ELF-1 (cell line): ENCODE results near the gene INVS.
A peak's percentile ranks its signal among the peaks of the same experiment; 100 is the strongest.

Source experiments
- DNase-seq: peaks from one replicate; pipeline ENCODE4 v3.0.0-alpha.2; 2016; ENCODE audit warnings: low read depth, low spot score

Gene INVS

DNA sequence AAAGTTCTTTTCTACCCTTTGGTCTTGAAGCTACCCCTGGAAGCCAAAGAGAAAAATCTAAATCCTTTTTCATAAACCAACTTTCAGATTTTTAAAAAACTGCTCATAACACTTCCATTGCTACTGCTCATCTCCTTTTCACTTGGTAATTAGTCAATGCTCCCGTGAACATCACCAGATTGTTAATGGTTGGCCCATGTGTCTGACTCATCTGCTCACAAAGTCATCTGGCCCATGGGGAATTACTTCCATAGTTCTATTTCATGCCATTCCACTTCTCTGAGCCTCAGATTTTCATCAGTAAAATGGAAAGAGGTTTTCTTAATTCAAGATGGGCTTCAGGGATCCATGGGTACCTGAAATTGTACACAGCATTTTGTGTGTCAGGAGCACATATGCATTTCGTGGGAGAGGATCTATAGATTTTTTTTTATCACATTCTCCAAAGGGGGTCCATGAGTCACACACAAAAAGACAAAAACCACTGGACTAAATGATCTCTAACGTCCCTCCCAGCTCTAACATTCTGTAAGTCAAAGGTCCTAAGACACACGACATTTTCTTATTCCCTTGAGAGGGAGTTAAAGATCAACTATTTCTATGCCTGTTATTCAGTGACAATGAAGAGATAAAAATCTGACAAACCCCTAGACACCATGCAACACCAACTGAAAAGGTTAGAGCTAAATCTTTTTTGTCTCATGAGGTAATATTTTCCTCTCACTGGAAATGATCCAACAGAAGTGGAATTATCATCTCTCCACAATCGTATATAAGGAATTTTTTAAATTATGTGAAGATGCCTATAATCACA is 178.3 kb downstream of the INVS start:
- DNase-seq, result no peak

DNA sequence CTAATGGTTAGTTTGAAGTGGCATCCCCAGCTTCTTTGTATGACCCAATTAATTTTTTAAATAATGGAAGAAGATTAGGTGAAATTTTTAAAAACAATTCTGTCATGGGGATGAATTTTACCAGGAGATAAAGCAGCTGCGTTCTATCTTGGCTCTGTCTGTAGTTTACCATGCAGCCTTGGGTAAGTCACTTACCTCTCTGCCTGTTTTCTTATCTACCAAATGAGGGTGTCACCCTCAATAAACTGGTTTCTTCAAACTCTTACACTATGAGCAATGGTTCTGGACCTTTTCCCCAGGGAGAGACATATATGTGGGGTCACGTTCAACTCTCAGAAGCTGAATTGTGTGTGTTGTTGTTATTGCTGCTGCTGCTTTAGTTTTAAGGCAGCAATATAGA is 182.0 kb downstream of the INVS start:
- DNase-seq, result no peak

DNA sequence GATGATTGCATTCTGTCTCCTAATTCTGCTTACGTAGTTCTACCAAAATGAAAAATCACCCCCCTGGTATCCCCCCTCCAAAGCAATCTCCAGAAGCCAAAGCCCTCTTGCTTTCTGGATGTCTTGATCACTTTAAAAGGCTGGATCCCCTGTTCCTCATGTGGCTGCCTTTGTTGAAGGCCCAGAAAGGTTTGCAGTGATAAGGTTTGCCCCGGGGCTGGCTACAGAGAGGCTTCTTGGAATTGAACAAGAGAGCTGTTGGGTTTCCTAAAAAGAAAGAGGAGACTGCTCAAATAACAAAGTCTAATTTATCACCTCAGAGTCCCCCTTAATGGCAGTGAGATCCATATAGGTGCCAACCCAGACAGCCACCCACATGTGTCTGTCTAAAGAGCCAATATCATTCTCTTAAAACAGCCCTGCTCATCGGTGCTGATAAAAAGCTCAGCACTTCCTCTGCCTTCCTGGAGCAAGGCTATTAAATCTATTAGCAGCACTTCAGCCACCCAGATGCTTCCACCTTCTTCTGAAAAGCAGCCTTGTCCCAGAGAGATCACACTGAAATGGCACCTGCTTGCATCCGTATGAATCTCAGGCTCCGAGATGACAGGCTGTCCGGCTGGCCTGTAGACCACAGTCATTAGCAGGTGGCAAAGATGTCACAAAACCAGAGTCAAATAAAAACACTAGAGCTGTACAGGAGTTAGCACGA is 182.8 kb downstream of the INVS start:
- DNase-seq, result peak; percentile 71

DNA sequence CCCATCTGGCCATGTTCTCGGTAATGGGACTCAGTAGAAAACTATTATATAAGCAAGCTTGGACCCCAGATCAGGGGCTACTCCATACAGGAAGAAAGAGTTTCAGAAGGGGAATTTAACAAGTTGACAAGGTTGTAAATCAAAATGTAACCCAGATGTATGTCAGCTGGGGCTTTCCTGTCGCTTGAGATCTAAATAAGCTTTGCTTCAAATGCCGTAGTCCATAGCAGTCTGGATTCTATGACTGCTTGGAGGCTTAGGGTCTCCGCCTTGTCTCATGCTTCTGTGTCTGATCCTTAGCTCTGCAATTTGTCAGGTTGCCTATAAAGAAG is 183.3 kb downstream of the INVS start:
- DNase-seq, result no peak

GRCh38 chr9:100284247-100284646 is 185.2 kb downstream of the INVS start:
- DNase-seq, result peak; percentile 10

- no peak for DNase-seq
Measured at GRCh38 chr9:100285080-100285479, 186.0 kb downstream of the INVS start.

DNA sequence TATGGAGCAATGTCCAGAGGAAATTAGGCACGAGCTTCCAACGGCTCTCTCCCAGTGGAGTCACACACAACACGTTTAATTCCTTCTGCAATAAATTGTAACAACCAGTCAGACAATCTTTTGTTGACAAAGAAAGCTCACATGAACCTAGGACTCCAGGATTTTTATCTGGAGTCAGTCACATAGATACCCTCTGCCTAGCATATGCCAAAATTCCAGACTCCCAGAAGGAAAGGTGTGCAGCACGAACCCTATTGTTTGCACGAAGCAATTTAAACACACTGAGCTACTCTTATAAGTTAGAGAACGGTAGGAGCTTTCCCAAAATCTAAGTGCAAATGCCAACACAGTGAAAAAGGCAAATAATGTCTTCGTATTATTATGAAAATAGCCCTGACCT is 186.6 kb downstream of the INVS start:
- DNase-seq, result no peak

DNA sequence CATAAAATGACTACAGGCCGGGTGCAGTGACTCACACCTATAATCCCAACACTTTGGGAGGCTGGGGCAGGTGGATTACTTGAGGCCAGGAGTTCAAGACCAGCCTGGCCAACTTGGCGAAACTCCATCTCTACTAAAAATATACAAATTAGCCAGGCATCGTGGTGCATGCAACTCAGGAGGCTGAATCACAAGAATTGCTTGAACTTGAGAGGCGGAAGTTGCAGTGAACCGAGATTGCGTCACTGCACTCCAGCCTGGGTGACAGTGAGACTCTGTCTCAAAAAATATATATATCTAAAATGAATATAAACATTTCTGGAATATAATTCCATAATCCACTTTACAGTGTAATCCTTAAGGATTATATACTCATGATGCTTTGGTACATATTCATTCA is 187.2 kb downstream of the INVS start:
- DNase-seq, result no peak

GRCh38 chr9:100287186-100287585 is 188.1 kb downstream of the INVS start:
- no peak for DNase-seq

- DNase-seq, result no peak
Measured at GRCh38 chr9:100290714-100291113, 191.7 kb downstream of the INVS start.

GRCh38 chr9:100292414-100292813 is 193.4 kb downstream of the INVS start:
- DNase-seq, result no peak

DNA sequence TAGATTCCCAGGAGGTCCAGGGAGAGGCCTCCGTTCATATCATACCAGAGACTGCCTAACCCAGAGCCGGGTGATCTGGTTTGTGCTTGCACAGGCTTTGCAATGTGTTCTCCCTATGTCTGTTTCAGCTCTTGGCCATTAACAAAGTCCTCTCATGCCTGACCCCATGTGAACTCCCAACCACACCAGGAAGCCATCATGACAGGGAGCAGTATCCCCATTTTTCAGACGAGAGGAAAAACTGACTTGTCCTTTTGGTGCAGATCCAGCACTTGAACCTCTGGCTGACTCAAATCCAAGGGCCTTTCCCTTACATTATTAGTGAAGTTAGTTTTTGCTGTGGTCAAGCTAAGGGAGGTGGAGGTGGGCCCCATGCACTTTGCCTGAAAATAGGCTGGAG is 195.3 kb downstream of the INVS start:
- DNase-seq, result no peak

GRCh38 chr9:100294806-100295205 is 195.8 kb downstream of the INVS start:
- no peak for DNase-seq

DNA sequence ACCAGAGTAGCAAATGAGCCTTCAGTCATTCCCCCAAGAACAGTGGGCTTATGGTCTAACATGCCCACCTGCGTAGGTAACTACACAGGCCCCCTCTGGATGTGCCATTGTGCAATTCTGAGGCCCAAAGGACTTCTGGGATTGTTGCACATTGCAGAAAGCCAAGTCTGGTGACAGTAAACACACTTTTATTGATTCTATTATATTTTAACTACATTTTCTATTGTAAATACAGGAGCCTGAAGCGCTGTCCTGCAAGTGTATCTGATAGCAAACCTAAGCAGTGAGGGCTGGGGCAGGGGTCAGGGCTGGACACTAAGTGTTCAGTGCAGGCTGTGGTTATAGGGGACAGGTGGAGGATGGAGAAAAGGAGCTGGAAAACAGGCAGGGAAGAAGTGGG is 196.2 kb downstream of the INVS start:
- no peak for DNase-seq

- DNase-seq, result no peak
Measured at GRCh38 chr9:100296407-100296806, 197.4 kb downstream of the INVS start.

DNA sequence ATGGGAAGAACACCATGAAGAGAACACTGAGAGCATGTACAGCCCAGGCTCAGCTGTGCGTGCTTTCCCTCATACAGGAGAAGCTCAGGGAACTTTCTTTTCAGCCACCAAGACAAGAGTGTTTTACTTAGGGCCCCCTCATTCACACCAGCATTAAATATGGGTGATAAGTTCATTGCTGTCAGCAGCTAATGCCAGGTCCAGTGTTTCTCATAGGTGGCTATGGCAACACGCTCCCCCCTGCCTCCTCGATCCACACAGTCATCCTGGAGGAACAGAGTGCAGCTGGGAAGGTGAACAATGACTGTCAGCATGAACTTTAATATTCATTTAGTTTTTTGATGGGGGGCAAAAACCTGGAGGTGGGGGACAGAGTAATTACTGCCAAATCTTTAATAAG is 199.3 kb downstream of the INVS start:
- no peak for DNase-seq

GRCh38 chr9:100303747-100304146 is 204.7 kb downstream of the INVS start:
- DNase-seq, result no peak

DNA sequence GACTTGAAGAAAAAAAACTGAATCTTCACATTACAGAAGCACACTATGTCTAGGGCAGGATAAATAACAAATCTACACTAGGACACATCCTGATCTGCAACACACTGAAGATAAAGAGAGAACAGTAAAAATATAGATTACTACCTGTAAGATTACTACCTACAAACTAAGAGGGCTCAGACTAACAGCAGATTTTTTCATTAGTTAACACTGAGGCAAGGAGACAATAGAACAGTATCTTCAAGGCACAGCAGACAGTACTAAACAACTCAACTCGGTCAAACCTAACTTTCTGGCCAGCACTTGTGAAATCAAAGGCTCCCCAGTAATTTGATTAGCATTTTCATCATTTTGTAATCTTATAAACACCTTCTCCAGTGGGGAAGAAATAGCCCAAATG is 207.2 kb downstream of the INVS start:
- no peak for DNase-seq

- no peak for DNase-seq
Measured at GRCh38 chr9:100307080-100307479, 208.0 kb downstream of the INVS start.

DNA sequence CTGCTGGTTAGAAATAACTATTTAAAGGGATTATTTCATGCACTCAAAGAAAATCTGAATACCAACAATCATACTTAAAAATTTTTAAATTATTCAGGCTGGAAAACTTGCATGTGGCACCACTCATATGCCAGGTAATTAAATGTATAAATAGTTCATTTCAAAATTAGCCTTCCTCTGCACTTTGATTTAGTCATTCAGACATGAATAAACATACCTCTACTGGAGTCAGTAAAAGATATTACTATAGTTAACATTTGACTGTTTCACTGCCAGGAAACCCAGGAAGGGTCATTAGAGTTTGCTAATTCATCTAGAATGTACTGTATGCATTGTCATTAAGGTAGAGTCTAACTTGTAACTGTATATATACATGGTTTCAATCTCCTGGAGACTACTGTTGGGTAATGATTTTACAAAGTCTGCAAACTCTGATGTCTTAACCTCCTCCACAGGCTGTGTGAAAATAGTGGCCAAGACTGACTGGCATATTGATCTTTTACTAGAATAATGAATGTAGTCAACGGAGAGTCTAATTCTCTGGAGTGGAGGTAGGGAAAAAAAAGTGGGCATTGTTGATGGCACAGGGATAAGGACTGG is 210.0 kb downstream of the INVS start:
- DNase-seq, result no peak

DNA sequence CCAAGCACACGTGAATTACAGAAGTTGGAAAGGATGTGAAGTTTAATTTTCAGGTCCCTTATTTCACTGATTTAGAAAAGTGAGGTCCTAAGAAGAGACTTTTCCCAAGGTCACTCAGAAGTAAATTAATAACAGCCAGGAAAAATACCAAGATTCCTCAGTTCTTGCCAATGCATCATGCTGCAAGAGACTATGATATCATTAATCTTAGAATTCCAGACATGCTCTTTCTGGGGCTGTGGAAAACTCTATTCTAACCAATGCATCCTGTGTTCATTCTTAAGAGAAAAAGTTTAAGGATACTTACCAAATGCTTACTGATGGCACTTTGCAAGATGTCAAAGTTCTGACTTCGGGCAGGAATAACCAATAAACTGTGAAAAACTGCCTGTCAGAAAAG is 210.9 kb downstream of the INVS start:
- no peak for DNase-seq

- no peak for DNase-seq
Measured at GRCh38 chr9:100315561-100315960, 216.5 kb downstream of the INVS start.

GRCh38 chr9:100317706-100318105 is 218.7 kb downstream of the INVS start:
- no peak for DNase-seq
